Hair follicular keratinocyte (primary cell): ENCODE measurements around the gene KRTAP10-9. TPM values are rescaled to one million over a fixed set of nuclear protein-coding genes. Genes with fewer than 3 reads are reported as not detected.

ENCODE experiments used
- total RNA-seq: library from RNA; depleted of rRNA; stranded (reverse); fragments of >200 nt; gene quantifications from 2 replicates; pipeline ENCODE4 v1.2.3, GENCODE V29; 2015

The KRTAP10-9 gene, protein sequence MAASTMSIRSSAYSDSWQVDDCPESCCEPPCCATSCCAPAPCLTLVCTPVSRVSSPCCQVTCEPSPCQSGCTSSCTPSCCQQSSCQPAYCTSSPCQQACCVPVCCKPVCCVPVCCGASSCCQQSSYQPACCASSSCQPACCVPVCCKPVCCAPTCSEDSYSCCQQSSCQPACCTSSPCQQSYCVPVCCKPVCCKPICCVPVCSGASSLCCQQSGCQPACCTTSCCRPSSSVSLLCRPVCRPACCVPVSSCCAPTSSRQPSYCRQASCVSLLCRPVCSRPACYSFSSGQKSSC
- total RNA-seq = not detected in 2 replicates

DNA sequence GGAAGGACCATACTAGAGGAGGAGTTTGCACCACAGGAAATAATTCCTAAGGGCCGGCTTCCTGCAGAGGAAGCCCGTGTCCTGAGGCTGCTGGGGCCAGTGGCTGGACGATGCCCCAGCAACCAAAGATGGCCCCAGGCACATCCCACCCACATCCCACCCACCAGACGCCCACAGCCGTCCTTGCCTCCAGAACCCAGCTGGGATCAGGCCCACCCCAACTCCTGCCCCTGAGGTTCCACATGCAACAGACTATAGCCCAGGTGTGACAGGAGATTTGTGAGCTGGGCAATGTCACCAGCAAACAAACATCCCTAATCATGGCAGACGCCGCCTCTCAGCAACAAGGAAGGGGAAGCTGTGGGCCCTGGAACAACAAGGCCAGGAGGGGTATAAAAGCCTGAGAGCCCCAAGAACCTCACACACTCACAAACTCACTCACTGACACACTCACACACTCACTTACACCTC is at the start of gene KRTAP10-9:
TSS of gene KRTAP10-9 (plus strand) at position 421 of the 471 bp plus-strand sequence. CDS start 79 bp downstream, outside the sequence.

DNA sequence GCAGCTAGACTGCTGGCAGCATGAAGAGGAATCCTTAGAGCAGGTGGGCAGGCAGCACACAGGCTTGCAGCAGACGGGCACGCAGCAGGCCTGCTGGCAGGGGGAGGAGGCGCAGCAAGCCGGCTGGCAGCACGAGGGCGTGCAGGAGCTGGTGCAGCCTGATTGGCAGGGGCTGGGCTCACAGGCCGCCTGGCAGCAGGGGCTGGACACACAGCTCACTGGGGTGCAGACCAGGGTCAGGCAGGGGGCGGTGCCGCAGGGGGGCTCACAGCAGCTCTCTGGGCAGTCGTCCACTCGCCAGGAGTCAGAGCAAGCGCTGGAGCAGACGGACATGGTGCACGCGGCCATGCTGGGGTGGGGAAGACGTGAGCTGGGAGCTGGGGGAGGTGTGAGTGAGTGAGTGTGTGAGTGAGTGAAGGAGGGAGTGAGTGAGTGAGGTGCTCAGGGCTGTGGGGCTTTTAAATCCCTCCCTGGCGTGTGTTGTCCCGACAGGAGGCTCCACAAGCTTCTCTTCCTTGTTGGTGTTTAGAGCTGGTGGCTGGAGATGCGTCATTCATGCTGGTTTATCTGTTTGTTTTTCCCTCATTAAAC is 46.6 kb upstream of the KRTAP10-9 start, which contains the start of gene KRTAP10-5:
TSS of gene KRTAP10-5 (minus strand) at position 374 of the 591 bp plus-strand sequence. CDS start at position 348, 26 bp downstream.

DNA sequence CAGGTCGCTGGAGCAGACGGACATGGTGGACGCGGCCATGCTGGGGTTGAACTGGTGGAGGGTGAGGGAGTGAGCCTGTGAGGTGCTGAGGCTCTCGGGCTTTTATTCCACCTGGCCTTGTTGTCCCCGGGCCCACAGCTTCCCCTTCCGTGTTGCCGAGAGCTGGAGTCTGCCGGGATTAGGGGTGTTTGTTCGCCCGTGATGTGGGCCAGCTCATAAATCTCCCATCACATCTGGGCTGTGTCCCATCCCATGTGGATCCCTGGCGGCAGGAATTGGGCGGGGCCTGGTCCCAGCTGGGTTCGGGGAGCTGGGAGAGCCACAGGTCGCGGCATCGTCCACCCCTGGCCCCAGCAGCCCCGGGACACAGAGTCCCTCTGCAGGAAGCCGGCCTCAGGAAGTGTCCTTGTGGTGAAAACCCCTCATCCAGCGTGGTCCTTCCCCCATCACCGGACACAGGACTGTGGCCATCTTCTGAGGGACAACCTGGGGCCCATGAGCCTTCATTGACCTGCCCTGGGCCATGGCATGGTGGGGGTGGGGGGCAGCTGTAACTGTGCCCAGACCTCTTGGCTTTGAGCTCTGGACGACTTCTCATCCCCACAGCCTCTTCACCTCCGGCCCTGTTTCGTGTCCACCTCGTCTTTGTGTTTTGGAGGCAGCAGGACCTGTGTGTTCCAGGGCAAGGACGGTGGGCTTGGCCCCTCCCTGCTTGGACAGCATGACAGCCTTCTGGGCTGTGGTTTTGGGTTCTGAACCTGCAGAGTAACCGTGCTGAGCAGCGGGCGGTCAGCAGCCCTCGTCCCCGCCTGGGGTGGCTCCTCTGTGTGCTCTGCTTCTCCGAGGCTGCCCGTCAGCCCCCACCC is 34.2 kb upstream of the KRTAP10-9 start, which contains the start of gene KRTAP10-6:
TSS of gene KRTAP10-6 (minus strand) at position 60 of the 866 bp plus-strand sequence. CDS start at position 39, 21 bp downstream.

DNA sequence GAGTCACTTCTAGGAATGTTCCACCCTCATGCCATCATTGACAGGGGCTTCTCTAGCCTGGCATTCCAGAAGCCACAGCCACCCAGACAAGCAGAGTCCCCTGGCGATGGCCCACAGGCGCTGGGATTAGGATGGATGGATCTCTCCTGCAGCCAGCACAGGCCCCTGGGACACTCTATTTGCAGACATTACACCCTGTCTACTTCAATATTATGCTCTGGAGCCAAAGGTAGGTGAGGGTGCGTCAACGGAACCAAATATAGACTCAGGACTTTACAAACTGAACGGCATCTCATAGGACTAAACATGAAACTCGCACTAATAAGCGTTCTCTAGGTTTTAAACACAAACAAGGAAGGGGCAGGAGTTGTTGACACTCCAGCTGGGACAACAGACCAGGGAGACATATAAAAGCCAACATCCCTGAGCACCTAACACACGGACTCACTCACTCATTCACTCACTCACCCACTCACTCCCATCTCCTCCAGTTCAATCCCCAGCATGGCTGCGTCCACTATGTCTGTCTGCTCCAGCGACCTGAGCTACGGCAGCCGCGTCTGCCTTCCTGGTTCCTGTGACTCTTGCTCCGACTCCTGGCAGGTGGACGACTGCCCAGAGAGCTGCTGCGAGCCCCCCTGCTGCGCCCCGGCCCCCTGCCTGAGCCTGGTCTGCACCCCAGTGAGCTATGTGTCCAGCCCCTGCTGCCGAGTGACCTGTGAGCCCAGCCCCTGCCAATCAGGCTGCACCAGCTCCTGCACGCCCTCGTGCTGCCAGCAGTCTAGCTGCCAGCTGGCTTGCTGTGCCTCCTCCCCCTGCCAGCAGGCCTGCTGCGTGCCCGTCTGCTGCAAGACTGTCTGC is 26.5 kb upstream of the KRTAP10-9 start, which contains the start of gene KRTAP10-7:
TSS of gene KRTAP10-7 (plus strand) at position 480 of the 861 bp plus-strand sequence. CDS start at position 505, 25 bp downstream.

DNA sequence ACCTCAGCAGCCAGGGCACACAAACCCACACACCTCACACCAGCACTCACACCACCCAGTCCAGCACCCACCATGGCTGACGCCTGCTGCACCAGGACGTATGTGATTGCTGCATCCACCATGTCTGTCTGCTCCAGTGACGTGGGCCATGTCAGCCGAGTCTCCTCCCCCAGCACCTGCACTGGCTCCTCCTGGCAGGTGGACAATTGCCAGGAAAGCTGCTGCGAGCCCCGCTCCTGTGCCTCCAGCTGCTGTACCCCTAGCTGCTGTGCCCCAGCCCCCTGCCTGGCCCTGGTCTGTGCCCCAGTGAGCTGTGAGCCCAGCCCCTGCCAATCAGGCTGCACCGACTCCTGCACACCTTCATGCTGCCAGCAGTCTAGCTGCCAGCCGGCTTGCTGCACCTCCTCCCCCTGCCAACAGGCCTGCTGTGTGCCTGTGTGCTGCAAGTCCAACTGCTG is 14.8 kb upstream of the KRTAP10-9 start, which contains the start of gene KRTAP10-8:
TSS of gene KRTAP10-8 (plus strand) at position 51 of the 458 bp plus-strand sequence. CDS start at position 73, 22 bp downstream.

DNA sequence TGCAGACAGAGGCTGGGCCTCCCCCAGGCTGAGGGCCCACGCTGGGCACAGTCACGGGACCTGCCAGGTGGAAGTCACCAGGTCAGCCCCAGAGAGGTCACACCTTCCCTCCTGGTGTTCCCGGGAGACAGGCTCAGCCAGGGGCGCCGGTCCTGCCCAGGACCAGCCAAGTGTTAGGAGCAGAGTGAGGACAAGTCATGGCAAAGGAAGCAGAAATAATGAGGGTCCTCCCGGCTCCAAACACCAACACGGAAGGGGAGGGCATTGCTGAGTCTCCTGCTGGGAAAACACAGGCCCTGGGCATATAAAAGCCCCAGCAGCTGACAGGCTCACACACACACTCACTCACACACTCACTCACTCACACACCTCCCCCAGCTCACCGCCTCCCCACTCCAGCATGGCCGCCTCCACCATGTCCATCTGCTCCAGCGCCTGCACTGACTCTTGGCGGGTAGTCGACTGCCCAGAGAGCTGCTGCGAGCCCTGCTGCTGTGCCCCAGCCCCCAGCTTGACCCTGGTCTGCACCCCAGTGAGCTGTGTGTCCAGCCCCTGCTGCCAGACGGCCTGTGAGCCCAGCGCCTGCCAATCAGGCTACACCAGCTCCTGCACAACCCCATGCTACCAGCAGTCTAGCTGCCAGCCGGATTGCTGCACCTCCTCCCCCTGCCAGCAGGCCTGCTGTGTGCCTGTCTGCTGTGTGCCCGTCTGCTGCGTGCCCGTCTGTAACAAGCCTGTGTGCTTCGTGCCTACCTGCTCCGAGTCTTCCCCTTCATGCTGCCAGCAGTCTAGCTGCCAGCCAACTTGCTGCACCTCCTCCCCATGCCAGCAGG is 10.3 kb downstream of the KRTAP10-9 start, which contains the start of gene KRTAP10-10:
TSS of gene KRTAP10-10 (plus strand) at position 339 of the 833 bp plus-strand sequence. CDS start at position 401, 62 bp downstream.

DNA sequence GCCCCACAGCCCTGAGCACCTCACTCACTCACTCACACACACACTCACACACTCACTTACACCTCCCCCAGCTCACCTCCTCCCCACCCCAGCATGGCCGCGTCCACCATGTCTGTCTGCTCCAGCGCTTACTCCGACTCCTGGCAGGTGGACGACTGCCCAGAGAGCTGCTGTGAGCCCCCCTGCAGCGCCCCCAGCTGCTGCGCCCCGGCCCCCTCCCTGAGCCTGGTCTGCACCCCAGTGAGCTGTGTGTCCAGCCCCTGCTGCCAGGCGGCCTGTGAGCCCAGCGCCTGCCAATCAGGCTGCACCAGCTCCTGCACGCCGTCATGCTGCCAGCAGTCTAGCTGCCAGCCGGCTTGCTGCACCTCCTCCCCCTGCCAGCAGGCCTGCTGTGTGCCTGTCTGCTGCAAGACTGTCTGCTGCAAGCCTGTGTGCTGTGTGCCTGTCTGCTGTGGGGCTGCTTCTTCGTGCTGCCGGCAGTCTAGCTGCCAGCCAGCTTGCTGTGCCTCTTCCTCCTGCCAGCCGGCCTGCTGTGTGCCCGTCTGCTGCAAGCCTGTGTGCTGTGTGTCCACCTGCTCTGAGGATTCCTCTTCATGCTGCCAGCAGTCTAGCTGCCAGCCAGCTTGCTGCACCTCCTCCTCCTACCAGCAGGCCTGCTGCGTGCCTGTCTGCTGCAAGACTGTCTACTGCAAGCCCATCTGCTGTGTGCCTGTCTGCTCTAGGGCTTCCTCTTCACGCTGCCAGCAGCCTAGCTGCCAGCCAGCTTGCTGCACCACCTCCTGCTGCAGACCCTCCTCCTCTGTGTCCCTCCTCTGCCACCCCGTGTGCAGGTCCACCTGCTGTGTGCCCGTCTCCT is 19.7 kb downstream of the KRTAP10-9 start, which contains the start of gene KRTAP10-11:
TSS of gene KRTAP10-11 (plus strand) at position 49 of the 856 bp plus-strand sequence. CDS start at position 94, 45 bp downstream.

DNA sequence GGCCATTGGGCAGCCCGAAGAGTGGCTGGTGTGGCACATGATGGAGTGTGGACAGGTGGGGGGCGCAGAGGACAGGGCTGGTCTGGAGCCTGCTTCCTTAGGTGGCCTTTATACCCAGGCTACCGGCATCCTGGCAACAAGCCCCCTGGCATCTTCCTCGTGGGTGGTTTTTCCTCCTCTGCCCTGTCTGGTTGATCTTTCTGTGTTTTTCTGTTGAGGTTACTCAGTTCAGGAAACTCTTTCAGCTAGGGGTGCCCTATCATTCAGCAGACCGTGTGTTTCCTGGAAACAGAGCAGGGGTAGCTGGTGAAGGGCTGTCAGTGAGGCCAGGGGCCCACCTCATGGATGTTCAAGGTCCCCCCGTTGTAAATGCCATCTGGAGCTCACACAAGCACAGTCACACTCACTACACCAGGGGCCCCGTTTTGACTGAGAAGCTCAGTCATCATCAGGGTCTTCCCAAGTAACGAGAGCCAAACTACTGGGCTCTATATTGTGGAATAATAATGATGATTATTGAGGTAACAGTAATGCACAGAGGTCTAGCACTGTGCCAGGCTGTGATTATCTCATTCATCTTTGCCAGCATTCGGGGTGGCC is 27.8 kb downstream of the KRTAP10-9 start, which contains the start of gene KRTAP12-4:
TSS of gene KRTAP12-4 (minus strand) at position 84 of the 600 bp plus-strand sequence. CDS start at position 39, 45 bp downstream.

DNA sequence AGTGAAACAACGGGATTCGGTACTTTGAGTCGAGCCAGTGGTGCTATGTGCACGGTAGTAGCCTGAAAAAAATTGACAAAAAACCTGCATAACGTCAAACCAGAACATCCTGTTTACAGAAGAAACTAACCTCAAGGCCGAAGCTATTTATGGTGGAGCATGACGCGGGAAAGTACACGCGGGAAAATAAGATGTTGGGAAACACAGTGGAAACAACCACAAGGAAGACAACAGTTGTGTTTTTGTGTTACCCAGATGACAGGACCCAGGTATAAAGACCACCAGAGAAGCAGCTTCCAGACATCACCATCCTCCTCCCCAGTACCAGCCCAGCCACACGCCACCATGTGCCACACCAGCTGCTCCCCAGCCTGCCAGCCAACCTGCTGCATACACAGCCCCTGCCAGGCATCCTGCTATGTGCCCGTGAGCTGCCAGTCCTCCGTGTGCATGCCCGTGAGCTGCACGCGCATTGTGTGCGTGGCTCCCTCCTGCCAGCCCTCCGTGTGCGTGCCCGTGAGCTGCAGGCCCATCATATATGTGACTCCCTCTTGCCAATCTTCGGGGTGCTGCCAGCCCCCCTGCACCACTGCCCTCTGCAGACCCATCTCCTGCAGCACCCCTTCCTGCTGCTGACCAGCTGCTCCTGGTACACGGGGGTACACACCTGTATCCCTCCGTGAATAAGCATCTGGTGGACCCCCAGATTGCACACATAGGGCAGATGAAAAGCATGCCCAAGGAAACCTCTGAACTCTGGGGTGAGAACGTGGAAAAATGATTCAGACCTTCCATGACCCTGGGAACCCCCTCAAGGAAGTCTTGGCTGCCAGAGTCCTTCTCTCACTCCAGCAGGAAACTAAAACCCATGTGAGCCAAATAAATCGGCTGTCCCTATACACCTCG is 31.0 kb downstream of the KRTAP10-9 start, which contains the start of gene KRTAP12-3:
TSS of gene KRTAP12-3 (plus strand) at position 298 of the 906 bp plus-strand sequence. CDS start at position 346, 48 bp downstream.

DNA sequence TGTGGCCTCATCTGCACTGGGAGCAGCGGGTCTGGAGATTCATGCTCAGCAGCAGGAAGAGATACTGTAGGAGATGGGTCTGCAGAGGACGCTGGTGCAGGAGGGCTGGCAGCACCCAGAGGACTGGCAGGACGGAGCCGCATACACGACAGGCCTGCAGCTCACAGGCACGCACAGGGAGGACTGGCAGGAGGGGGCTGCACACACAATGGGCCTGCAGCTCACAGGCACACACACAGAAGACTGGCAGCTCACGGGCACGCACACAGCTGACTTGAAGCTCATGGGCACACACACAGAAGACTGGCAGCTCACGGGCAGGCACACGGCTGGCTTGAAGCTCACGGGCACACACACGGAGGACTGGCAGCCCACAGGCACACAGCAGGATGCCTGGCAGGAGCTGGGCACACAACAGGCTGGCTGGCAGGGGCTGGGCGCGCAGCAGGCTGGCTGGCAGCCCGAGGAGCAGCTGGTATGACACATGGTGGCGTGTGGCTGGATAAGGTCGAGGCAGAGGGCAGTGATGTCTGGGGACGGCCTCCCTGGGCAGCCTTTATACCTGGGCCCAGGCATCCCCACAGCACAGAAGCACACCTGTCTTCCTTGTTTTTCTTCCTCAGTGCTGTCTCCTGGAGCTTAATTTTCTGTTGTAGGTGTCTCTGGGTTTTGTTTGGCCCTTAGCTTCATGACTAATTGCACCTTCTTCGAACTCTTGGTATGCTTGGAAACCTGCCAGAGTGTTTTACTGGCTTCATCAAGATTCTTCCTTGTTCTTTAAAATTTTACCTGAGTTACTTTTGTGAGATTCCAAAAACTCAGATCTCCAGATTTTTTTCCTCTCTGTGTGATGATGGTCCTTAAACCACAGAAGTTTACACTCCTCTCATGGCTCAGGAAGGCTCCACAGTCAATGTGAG is 39.8 kb downstream of the KRTAP10-9 start, which contains the start of gene KRTAP12-2:
TSS of gene KRTAP12-2 (minus strand) at position 527 of the 920 bp plus-strand sequence. CDS start at position 486, 41 bp downstream.

Other genes starting within 250 kb of the KRTAP10-9 start
- 1.9 and 3.3 TPM in 2 replicates for gene LRRC3, start 171.6 kb upstream of the KRTAP10-9 start, total RNA-seq
- not detected in 2 replicates for gene KRTAP10-1, start 86.9 kb upstream of the KRTAP10-9 start, total RNA-seq
- not detected in 2 replicates for gene KRTAP10-2, start 75.6 kb upstream of the KRTAP10-9 start, total RNA-seq
- gene KRTAP10-3, start 68.3 kb upstream of the KRTAP10-9 start, total RNA-seq = not detected in 2 replicates
- not detected in 2 replicates for gene KRTAP10-4, start 53.4 kb upstream of the KRTAP10-9 start, total RNA-seq
- gene KRTAP10-5, start 46.5 kb upstream of the KRTAP10-9 start, total RNA-seq = not detected in 2 replicates
- not detected in 2 replicates for gene KRTAP10-6, start 34.6 kb upstream of the KRTAP10-9 start, total RNA-seq
- gene KRTAP10-7, start 26.5 kb upstream of the KRTAP10-9 start, total RNA-seq = not detected in 2 replicates
- gene KRTAP10-8, start 15.0 kb upstream of the KRTAP10-9 start, total RNA-seq = not detected in 2 replicates
- gene KRTAP10-10, start 10.3 kb downstream of the KRTAP10-9 start, total RNA-seq = not detected in 2 replicates
- gene KRTAP10-11, start 19.3 kb downstream of the KRTAP10-9 start, total RNA-seq = not detected in 2 replicates
- not detected in 2 replicates for gene KRTAP12-4, start 27.6 kb downstream of the KRTAP10-9 start, total RNA-seq
- not detected in 2 replicates for gene KRTAP12-3, start 30.8 kb downstream of the KRTAP10-9 start, total RNA-seq
- gene KRTAP12-2, start 39.8 kb downstream of the KRTAP10-9 start, total RNA-seq = not detected in 2 replicates
- gene KRTAP12-1, start 55.1 kb downstream of the KRTAP10-9 start, total RNA-seq = not detected in 2 replicates
- gene KRTAP10-12, start 70.1 kb downstream of the KRTAP10-9 start, total RNA-seq = not detected in 2 replicates
- not detected in 2 replicates for gene TSPEAR, start 84.5 kb downstream of the KRTAP10-9 start, total RNA-seq
- 41.7 and 46.1 TPM in 2 replicates for gene UBE2G2, start 174.7 kb downstream of the KRTAP10-9 start, total RNA-seq
- gene SUMO3, start 191.0 kb downstream of the KRTAP10-9 start, total RNA-seq = 82.6 and 98.3 TPM in 2 replicates
- gene PTTG1IP, start 246.6 kb downstream of the KRTAP10-9 start, total RNA-seq = 99.3 and 152 TPM in 2 replicates